Ovary (tissue), 3 donors: ENCODE data around the gene CDK2AP2.

Source experiments
- CTCF ChIP-seq, 3 donors: fragments of 450-650 bp in 2 of 3; fragments of 200-600 bp in 1 of 3; IDR thresholded peaks; one replicate each; pipeline versions ENCODE4 v1.5.1 to v1.8.0; 2016 to 2022; ENCODE audit warnings: antibody characterized with exemption in 3 of 3, mild to moderate bottlenecking in 1 of 3
- EP300 ChIP-seq: sonication (generic); formaldehyde crosslinking; IDR thresholded peaks from one replicate; pipeline ENCODE4 v1.6.1; 2017; ENCODE audit warnings: antibody characterized with exemption
- POLR2A ChIP-seq: fragments of 450-650 bp; IDR thresholded peaks from one replicate; pipeline ENCODE4 v1.6.1; 2017; ENCODE audit warnings: antibody characterized with exemption, mild to moderate bottlenecking, moderate library complexity
- donor health status: DM: no; HTN: no; CAD: no.

GRCh38 chr11:67484847-67485311, 23.1 kb downstream of the CDK2AP2 start:
- TF ChIP-seq CTCF (IDR thresholded peaks at IDR 0.05) (no peak), POLR2A (no peak), EP300 (no peak)
